Kidney tubule cell (primary cell): Measurements from ENCODE around the gene DHTKD1.
"Not testable (repeated sequence)": the region's sequence is repeated elsewhere in the genome, so short reads cannot be mapped to it uniquely, and the experiment has no call there.

Source experiments
- DNase-seq: peaks from one replicate; pipeline ENCODE4 v3.0.0-alpha.2; 2018; ENCODE audit warnings: low spot score

DHTKD1 gene

GRCh38 chr10:12062754-12063482 is 5.8 kb upstream of the DHTKD1 start:
- no peak for DNase-seq

DNA sequence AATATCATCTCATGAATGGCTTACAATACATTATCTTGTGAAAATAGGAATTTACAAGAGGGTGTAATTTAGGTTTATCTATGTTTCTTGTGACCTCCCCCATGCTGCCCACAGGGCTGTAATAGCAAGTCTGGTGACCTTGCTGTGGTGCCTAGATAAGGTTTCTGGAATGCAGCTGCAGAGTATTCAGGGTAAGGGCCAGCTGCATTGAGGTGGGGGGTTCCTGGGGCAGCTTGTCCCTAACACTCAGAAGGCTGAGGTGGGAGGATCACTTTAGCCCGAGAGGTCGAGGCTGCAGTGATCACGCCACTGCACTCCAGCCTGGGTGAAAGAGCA is 5.3 kb upstream of the DHTKD1 start:
- no peak for DNase-seq

GRCh38 chr10:12067336-12067735 is 1.4 kb upstream of the DHTKD1 start:
- DNase-seq, result peak; percentile 98

- DNase-seq, result not testable (repeated sequence)
These were observed 2.7 kb downstream of the DHTKD1 start for GRCh38 chr10:12071441-12071840.

- no peak for DNase-seq
These were observed 4.8 kb downstream of the DHTKD1 start for GRCh38 chr10:12073526-12073925.

GRCh38 chr10:12077580-12078180 is 8.9 kb downstream of the DHTKD1 start:
- DNase-seq, result no peak

DNA sequence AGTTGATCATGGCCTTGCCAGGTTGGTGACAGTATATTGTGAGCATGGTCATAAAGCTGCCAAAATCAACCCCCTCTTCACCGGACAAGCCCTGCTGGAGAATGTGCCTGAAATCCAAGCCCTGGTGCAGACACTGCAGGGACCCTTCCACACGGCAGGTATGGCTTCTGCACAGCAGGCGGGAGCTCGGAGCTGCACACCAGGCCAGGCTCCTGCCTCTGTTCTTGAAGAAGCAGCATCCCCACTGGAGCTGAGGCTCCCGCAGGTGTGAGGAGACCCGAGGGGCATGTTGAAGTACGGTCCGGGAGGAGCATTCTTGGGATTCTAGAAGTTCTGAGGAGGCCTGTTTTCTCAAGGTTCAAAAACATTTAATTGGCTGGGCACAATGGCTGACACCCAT is 12.7 kb downstream of the DHTKD1 start:
- DNase-seq, result no peak

DNA sequence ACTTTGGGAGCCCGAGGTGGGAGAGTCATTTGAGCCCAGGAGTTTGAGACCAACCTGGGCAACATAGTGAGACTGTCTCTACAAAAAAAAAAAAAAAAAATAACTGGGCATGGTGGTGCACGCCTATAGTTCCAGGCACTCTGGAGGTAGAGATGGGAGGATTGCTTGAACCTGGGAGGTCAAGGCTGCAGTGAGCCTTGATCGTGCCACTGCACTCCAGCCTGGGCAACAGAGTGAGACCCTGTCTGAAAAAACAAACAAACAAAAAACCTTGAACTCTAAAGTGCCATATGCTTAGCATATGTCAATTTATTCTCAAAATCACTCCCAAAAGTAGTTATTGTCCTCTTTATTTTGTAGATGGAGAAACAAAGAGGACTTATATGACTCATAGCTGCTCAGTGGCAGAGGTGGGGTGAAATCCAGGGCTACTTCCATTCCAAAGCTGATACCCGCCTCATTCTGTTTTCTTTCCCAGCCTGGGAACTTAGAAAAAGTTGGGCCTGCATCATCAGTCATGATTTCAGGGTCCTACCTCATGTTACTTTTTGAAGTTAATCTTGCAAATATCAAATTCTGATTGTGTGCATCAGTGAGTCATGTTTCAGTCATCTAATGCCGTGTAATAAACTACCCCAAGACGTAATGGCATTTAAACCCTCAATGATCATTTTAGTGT is 13.3 kb downstream of the DHTKD1 start:
- no peak for DNase-seq

GRCh38 chr10:12088919-12089318 is 20.2 kb downstream of the DHTKD1 start:
- no peak for DNase-seq

DNA sequence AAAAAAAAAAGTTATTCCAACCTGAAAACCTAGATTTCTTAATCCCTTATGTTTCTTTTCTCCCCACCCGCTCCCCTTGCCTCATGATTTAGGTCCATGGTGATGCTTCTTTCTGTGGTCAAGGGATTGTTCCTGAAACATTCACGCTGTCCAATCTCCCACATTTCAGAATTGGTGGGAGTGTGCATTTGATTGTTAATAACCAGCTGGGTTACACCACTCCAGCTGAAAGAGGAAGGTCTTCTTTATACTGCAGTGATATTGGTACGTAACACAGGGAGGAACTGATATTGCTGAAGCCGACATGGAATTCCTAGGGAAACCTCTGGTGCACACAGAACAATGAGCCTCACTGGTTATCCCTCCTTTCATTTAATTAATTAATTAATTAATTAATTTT is 22.7 kb downstream of the DHTKD1 start:
- DNase-seq, result no peak

- not testable (repeated sequence) for DNase-seq
These were observed 28.6 kb downstream of the DHTKD1 start for GRCh38 chr10:12097361-12097760.

DNA sequence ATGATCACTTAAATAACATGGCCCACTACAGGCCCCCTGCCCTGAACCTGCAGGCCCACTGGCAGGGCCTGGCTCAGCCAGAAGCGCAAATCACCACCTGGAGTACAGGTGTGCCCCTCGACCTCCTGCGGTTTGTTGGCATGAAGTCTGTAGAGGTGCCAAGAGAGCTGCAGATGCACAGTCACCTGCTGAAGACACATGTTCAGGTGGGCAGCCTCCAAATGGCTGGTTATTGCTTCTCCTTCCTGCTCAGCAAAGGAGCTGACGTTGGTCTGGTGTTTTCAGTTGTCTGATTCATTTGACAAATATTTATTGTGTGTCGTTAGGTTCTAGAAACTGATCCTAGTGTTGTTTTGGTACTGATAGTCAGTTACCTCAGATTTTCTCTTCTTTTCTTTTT is 29.0 kb downstream of the DHTKD1 start:
- peak; percentile 58 for DNase-seq

GRCh38 chr10:12098966-12099365 is 30.2 kb downstream of the DHTKD1 start:
- no peak for DNase-seq

GRCh38 chr10:12103802-12104201 is 35.0 kb downstream of the DHTKD1 start:
- no peak for DNase-seq

DNA sequence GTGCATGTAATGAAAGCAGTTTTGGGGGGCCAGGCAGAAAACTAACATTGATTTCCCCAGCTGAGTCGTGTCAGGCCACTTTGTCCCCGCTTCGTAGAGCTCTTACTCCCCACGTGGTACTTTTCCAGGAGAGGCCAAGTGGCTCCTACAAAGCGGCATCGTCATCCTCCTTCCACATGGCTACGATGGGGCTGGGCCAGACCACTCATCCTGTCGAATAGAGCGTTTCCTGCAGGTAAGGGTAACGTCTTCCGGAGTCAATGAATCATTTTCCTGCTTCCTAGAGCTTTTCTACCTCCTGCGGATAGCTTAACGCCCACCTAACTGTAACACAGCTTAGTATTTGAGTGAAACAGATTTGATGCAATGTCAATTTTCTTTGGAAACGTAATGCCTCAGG is 39.0 kb downstream of the DHTKD1 start:
- no peak for DNase-seq

GRCh38 chr10:12109286-12109685 is 40.5 kb downstream of the DHTKD1 start:
- DNase-seq, result no peak

DNA sequence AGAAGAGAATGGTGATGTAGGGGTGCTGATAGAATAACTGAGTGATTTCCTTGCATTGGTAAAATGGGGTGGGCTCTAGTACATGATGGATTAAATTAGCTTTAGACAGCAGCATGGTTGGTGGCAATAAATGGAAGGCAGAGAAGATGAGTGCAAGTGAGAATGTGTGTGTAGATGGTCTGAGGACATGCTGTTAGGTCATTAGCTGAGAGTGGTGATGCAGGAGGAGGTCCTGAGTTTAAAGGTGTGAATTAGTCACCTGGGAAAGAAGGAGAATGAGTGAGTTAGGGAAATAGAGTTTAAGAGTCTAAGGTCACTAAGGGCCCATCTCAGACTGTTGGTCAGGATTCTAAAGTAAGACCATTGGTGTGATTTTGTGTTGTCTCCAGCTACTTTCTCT is 42.8 kb downstream of the DHTKD1 start:
- DNase-seq, result no peak

DNA sequence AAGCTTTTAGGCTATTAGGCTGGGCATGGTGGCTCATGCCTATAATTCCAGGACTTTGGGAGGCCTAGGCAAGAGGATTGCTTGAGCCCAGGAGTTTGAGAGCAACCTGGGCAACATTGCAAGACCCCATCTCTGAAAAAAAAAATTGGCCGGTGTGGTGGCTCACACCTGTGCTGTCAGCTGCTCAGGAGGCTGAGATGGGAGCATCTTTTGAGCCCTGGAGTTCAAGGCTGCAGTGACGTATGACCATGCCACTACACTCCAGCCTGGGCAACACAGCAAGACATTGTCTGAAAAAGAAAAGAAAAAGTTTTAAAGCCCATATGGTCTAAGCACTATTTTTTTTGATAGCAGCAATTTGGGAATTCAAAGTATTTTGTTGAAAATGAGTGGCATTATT is 44.9 kb downstream of the DHTKD1 start:
- no peak for DNase-seq

DNA sequence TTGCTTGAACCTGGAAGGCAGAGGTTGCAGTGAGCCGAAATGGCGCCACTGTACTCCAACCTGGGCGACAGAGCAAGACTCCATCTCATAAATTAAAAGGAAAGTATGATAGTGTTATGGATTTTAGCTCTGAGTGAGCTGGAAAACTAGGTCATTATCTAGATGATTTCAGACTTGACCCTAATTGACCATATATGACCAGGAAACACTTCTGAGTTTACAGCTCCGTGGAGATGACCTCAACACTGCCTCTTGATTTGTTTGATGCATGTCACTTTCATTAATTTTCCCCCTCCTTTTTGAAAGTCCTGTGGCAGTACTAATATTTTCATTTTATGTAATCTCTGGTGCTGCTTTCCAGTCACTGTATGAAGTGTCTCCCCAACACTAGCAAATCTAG is 52.9 kb downstream of the DHTKD1 start:
- DNase-seq, result no peak

GRCh38 chr10:12129222-12130111 is 60.7 kb downstream of the DHTKD1 start, which contains the start of gene SEC61A2:
TSS of gene SEC61A2 (plus strand) at chr10:12129677. CDS start at chr10:12129788, 111 bp downstream.
- peak; percentile 96 for DNase-seq

DNA sequence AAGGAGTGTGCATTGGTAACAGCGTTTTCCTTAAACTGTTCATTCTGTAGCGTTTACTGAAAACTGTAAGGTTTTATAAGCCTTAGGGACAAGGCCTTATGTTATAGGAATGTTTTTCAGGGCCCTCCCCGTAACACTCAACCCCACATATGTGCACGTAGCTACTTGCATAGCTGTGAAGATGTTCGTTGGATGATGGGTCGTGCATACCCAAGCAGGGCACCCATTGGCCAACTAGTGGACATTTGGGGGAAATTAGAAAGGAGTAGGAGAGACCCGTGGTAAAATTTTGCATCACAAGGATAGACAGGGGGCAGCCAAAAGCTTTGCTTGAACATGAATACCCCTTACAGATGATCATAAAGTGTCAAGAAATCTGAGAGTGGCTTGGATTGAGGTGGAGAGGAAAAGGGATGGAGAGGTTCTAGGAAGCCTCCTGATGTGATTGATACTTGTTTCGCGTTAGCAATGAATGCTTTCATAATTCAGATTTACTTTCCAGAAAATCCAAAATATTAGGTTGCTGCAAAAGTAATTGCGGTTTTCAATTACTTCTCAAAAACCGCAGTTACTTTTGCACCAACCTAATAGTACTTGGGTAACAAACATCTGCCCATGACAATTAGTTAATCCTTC is 61.6 kb downstream of the DHTKD1 start:
- peak; percentile 70 for DNase-seq

DNA sequence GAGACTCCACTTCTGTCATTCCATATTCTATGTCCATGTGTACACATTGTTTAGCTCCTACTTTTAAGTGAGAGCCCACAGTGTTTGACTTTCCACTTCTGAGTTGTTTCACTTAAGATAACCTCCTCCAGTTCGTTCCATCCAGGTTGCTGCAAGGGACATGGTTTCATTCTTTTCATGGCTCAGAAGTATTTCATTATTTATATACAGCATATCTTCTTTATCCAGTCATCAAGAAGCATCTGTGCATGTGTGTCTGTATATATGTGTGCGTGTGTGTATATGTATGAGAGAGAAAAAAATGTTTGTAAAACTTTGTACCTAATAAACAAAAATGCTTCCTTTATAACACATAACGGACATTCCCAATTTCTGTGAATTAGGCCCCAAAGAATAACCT is 66.9 kb downstream of the DHTKD1 start:
- DNase-seq, result no peak
